ENCODE results near the gene CUTA. TPM values are rescaled to one million over a fixed set of nuclear protein-coding genes. Genes with fewer than 3 reads are reported as not detected.

The CUTA gene
- total and polyA plus RNA-seq, 4 donors = 88.7 to 275 (median 128) TPM

- H3K9me3 ChIP-seq (ENCODE audit: control insufficient read depth in 4 of 4, insufficient read depth in 3 of 4, low read length in 3 of 4) = no peaks in the 10 kb centered on the region
- ATAC-seq (ENCODE audit: insufficient read depth, low FRiP score) (no peak), DNase-seq (no peak)
- peaks cover 3 to 24% (median 7%) of the 10 kb centered on the region in 5 donors for H3K4me1 ChIP-seq (ENCODE audit: control insufficient read depth in 5 of 5, insufficient read depth in 5 of 5, low read length in 5 of 5)
- 55 to 73% methylated on average over 6 of the region's 6 CpGs for WGBS, 2 donors
- H3K36me3 ChIP-seq (ENCODE audit: control insufficient read depth in 4 of 4, insufficient read depth in 4 of 4, low read length in 4 of 4) = peaks cover 4 to 32% (median 19%) of the 10 kb centered on the region in 4 donors
- H3K4me3 ChIP-seq = peak overlapping the region; percentile 72
- H3K27me3 ChIP-seq (ENCODE audit: control insufficient read depth in 3 of 3, insufficient read depth in 3 of 3, low read length in 2 of 3) = no peaks in the 10 kb centered on the region
- peak overlapping the region; percentile 25 to 83 for H3K9ac ChIP-seq (ENCODE audit: insufficient read depth in 1 of 2, low read length in 2 of 2)
- peak overlapping the region; percentile 90 to 92 for H3K27ac ChIP-seq (ENCODE audit: low read depth in 1 of 2, low read length in 1 of 2)
- TF ChIP-seq, protein P1, sequence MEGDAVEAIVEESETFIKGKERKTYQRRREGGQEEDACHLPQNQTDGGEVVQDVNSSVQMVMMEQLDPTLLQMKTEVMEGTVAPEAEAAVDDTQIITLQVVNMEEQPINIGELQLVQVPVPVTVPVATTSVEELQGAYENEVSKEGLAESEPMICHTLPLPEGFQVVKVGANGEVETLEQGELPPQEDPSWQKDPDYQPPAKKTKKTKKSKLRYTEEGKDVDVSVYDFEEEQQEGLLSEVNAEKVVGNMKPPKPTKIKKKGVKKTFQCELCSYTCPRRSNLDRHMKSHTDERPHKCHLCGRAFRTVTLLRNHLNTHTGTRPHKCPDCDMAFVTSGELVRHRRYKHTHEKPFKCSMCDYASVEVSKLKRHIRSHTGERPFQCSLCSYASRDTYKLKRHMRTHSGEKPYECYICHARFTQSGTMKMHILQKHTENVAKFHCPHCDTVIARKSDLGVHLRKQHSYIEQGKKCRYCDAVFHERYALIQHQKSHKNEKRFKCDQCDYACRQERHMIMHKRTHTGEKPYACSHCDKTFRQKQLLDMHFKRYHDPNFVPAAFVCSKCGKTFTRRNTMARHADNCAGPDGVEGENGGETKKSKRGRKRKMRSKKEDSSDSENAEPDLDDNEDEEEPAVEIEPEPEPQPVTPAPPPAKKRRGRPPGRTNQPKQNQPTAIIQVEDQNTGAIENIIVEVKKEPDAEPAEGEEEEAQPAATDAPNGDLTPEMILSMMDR (IDR thresholded peaks at IDR 0.05; ENCODE audit: control extremely low read depth, extremely low read depth) = no peak
Measured at GRCh38 chr6:33411632-33412005, 6.3 kb downstream of the CUTA start.

- Histone ChIP-seq H3K9me3 (ENCODE audit: control insufficient read depth in 4 of 4, insufficient read depth in 3 of 4, low read length in 3 of 4) (no peaks in the 10 kb centered on the region), H3K4me1 (ENCODE audit: control insufficient read depth in 5 of 5, insufficient read depth in 5 of 5, low read length in 5 of 5) (peaks cover 1 to 18% (median 5%) of the 10 kb centered on the region in 5 donors), H3K9ac (ENCODE audit: insufficient read depth in 1 of 2, low read length in 2 of 2) (peak within 1 kb of the TSS; percentile 57 to 83), H3K36me3 (ENCODE audit: control insufficient read depth in 4 of 4, insufficient read depth in 4 of 4, low read length in 4 of 4) (peaks cover 4 to 31% (median 21%) of the 10 kb centered on the region in 4 donors), H3K27me3 (ENCODE audit: control insufficient read depth in 3 of 3, insufficient read depth in 3 of 3, low read length in 2 of 3) (no peaks in the 10 kb centered on the region), H3K27ac (ENCODE audit: low read depth in 1 of 2, low read length in 1 of 2) (peak within 1 kb of the TSS; percentile 92), H3K4me3 (peak within 1 kb of the TSS; percentile 72)
- ATAC-seq (ENCODE audit: insufficient read depth, low FRiP score) = peak; percentile 71
- TF ChIP-seq, protein P1 (IDR thresholded peaks at IDR 0.05; ENCODE audit: control extremely low read depth, extremely low read depth) = no peak
- 0 to 1% methylated on average over 33 to 65 of the region's 67 CpGs for WGBS, 2 donors
- no peak for DNase-seq
Measured at GRCh38 chr6:33410711-33411631, 6.9 kb downstream of the CUTA start, which contains the start of gene PHF1. PHF1 (plus strand) TSS chr6:33411014; CDS start chr6:33412264, 1,250 bp downstream.

- no peaks in the 10 kb centered on the region for H3K9me3 ChIP-seq (ENCODE audit: control insufficient read depth in 4 of 4, insufficient read depth in 3 of 4, low read length in 3 of 4)
- peak overlapping the region; percentile 16 for H3K4me3 ChIP-seq
- peak overlapping the region; percentile 69 to 90 for H3K27ac ChIP-seq (ENCODE audit: low read depth in 1 of 2, low read length in 1 of 2)
- 0 to 1% methylated on average over 51 to 65 of the region's 65 CpGs for WGBS, 2 donors
- peak; percentile 99 for DNase-seq
- peaks cover 0 to 11% (median 2%) of the 10 kb centered on the region in 5 donors for H3K4me1 ChIP-seq (ENCODE audit: control insufficient read depth in 5 of 5, insufficient read depth in 5 of 5, low read length in 5 of 5)
- ATAC-seq (ENCODE audit: insufficient read depth, low FRiP score) = peak; percentile 94
- peaks cover 4 to 23% (median 15%) of the 10 kb centered on the region in 4 donors for H3K36me3 ChIP-seq (ENCODE audit: control insufficient read depth in 4 of 4, insufficient read depth in 4 of 4, low read length in 4 of 4)
- TF ChIP-seq, protein P1 (IDR thresholded peaks at IDR 0.05; ENCODE audit: control extremely low read depth, extremely low read depth) = no peak
- peak overlapping the region; percentile 57 to 83 for H3K9ac ChIP-seq (ENCODE audit: insufficient read depth in 1 of 2, low read length in 2 of 2)
- no peaks in the 10 kb centered on the region for H3K27me3 ChIP-seq (ENCODE audit: control insufficient read depth in 3 of 3, insufficient read depth in 3 of 3, low read length in 2 of 3)
Measured at GRCh38 chr6:33410050-33410710, 7.7 kb downstream of the CUTA start.

Data from lung (tissue), 12 donors.